Ramos (cell line): ENCODE data around the gene CYTH4.

Experiments used
- in situ Hi-C: fragments of 300-500 bp; cut with MboI; formaldehyde crosslinking; loops from one replicate; pipeline ENCODE4 v1.14.3; 2022; ENCODE audit warnings: low sequenced_read_pairs; ENCODE audit not compliant: unreplicated experiment

CYTH4 gene

GRCh38 chr22:37358917-37359316, 76.6 kb downstream of the CYTH4 start:
- in situ Hi-C loops = no loop called here

- in situ Hi-C loops = no loop called here
Observed at GRCh38 chr22:37362621-37363020, 80.3 kb downstream of the CYTH4 start.

- in situ Hi-C loops = no loop called here
Observed at GRCh38 chr22:37363261-37363992, 81.1 kb downstream of the CYTH4 start.
